Keratinocyte (primary cell): ENCODE measurements around the gene AIRE. TPM values are rescaled to one million over a fixed set of nuclear protein-coding genes. Genes with fewer than 3 reads are reported as not detected.

Experiments used
- DNase-seq: peaks from one replicate; pipeline ENCODE4 v3.0.0-alpha.2; 2011; ENCODE audit warnings: low read depth, missing footprints, low spot score
- FAIRE-seq: peaks from 2 replicates; lab custom pipeline; 2011; peaks lifted over from hg19 to GRCh38; lab: Jason Lieb, UNC
- H2AFZ ChIP-seq: 2 replicates; pipeline ENCODE4 v1.6.0; 2012; ENCODE audit warnings: low read length, control low read depth, inconsistent platforms; ENCODE audit not compliant: control insufficient read depth
- H3K27ac ChIP-seq: 2 replicates; pipeline ENCODE4 v1.5.1; 2011; ENCODE audit warnings: low read length; ENCODE audit not compliant: control insufficient read depth, insufficient read depth
- H3K27me3 ChIP-seq: 3 replicates; pipeline ENCODE4 v1.6.0; 2011; ENCODE audit warnings: low read length; ENCODE audit not compliant: control insufficient read depth, insufficient read depth; ENCODE audit errors: extremely low read depth
- H3K36me3 ChIP-seq, 2 experiments: 2 replicates in 1 of 2; 3 replicates in 1 of 2; pipeline ENCODE4 v1.5.1; 2011; ENCODE audit warnings: low read length in 2 of 2, mild to moderate bottlenecking in 1 of 2; ENCODE audit not compliant: control insufficient read depth in 2 of 2, insufficient read depth in 2 of 2; ENCODE audit errors: extremely low read depth in 1 of 2
- H3K4me1 ChIP-seq: 3 replicates; pipeline ENCODE4 v1.5.1; 2011; ENCODE audit warnings: low read length; ENCODE audit not compliant: control insufficient read depth, insufficient read depth; ENCODE audit errors: extremely low read depth
- H3K4me2 ChIP-seq: 3 replicates; pipeline ENCODE4 v1.6.0; 2011; ENCODE audit warnings: low read depth, low read length; ENCODE audit not compliant: control insufficient read depth, insufficient read depth; ENCODE audit errors: extremely low read depth
- H3K4me3 ChIP-seq, 3 experiments: fragments of 200-600 bp in 1 of 3; sonication (generic) in 1 of 3; 2 replicates in 2 of 3; 3 replicates in 1 of 3; pipeline ENCODE4 v1.5.1; 2011 to 2016; ENCODE audit warnings: low read length in 3 of 3, mild to moderate bottlenecking in 3 of 3, control low read depth in 2 of 3, inconsistent platforms in 1 of 3, low read depth in 1 of 3, mixed read lengths in 1 of 3, mixed run types in 1 of 3, moderate library complexity in 1 of 3; ENCODE audit not compliant: control insufficient read depth in 2 of 3, insufficient read depth in 2 of 3; ENCODE audit errors: extremely low read depth in 1 of 3
- H3K79me2 ChIP-seq: 2 replicates; pipeline ENCODE4 v1.6.0; 2012; ENCODE audit warnings: low read length; ENCODE audit not compliant: control insufficient read depth, insufficient read depth
- H3K9ac ChIP-seq: 3 replicates; pipeline ENCODE4 v1.6.0; 2011; ENCODE audit warnings: low read length; ENCODE audit not compliant: control insufficient read depth, insufficient read depth; ENCODE audit errors: extremely low read depth
- H3K9me1 ChIP-seq: 3 replicates; pipeline ENCODE4 v1.6.0; 2011; ENCODE audit warnings: low read length; ENCODE audit not compliant: control insufficient read depth, insufficient read depth; ENCODE audit errors: extremely low read depth
- H3K9me3 ChIP-seq: 2 replicates; pipeline ENCODE4 v1.5.1; 2012; ENCODE audit warnings: low read depth, low read length; ENCODE audit not compliant: control insufficient read depth
- H4K20me1 ChIP-seq: 3 replicates; pipeline ENCODE4 v1.6.0; 2011; ENCODE audit warnings: low read length; ENCODE audit not compliant: control insufficient read depth, insufficient read depth; ENCODE audit errors: extremely low read depth
- EZH2 ChIP-seq: IDR thresholded peaks from one replicate; pipeline ENCODE4 v1.6.1; 2012; ENCODE audit warnings: inconsistent platforms, mild to moderate bottlenecking, low read length, moderate library complexity
- dilution Hi-C: fragments of 300-500 bp; cut with MboI; formaldehyde crosslinking; loops from one replicate; pipeline ENCODE4 v1.7.0; 2020; ENCODE audit warnings: low sequenced_read_pairs; ENCODE audit not compliant: extremely low pct_ligation_motif_present
- polyA plus RNA-seq, 5 experiments: library from polyadenylated mRNA; depleted of rRNA in 3 of 5; stranded (reverse) in 3 of 5; stranded (forward) in 1 of 5; unstranded in 1 of 5; fragments of >200 nt; gene quantifications; 1 replicate in 1 of 5; 2 replicates in 3 of 5; 3 replicates in 1 of 5; pipeline versions ENCODE4 v1.2.1 to v1.2.3, GENCODE V29; 2011 to 2012; ENCODE audit warnings: missing spikeins in 2 of 5, low read depth in 1 of 5, low replicate concordance in 1 of 5
- TF ChIP-seq, protein P1 (sequence below), 3 experiments: IDR thresholded peaks in 1 of 3; conservative IDR thresholded peaks in 1 of 3; optimal IDR thresholded peaks in 1 of 3; 2 replicates in 2 of 3; 3 replicates in 1 of 3; pipeline versions ENCODE3 to v1.5.1; 2011; ENCODE audit warnings: low read length in 3 of 3, mild to moderate bottlenecking in 3 of 3, moderate library complexity in 2 of 3, control low read depth in 1 of 3, inconsistent platforms in 1 of 3; ENCODE audit not compliant: insufficient read depth in 2 of 3; ENCODE audit errors: extremely low read depth in 1 of 3

Gene AIRE
- polyA plus RNA-seq, 1 donor (not counting 4 experiments of a cell fraction or from before 2014, with no cell fraction given): not detected

- Histone ChIP-seq H3K27ac (no peak overlapping the region), H3K4me2 (no peak overlapping the region), H3K9me3 (no peaks in the 10 kb centered on the region), H4K20me1 (peaks cover 7% of the 10 kb centered on the region), H3K4me3 (no peak overlapping the region), H2AFZ (no peak overlapping the region), H3K9me1 (no peaks in the 10 kb centered on the region), H3K27me3 (peaks cover 25% of the 10 kb centered on the region), H3K9ac (no peak overlapping the region), H3K79me2 (no peaks in the 10 kb centered on the region), H3K4me1 (no peaks in the 10 kb centered on the region), H3K36me3 (no peaks in the 10 kb centered on the region)
- dilution Hi-C loops: no loop called here
- DNase-seq: no peak
- TF ChIP-seq EZH2: no peak
- TF ChIP-seq, protein P1, sequence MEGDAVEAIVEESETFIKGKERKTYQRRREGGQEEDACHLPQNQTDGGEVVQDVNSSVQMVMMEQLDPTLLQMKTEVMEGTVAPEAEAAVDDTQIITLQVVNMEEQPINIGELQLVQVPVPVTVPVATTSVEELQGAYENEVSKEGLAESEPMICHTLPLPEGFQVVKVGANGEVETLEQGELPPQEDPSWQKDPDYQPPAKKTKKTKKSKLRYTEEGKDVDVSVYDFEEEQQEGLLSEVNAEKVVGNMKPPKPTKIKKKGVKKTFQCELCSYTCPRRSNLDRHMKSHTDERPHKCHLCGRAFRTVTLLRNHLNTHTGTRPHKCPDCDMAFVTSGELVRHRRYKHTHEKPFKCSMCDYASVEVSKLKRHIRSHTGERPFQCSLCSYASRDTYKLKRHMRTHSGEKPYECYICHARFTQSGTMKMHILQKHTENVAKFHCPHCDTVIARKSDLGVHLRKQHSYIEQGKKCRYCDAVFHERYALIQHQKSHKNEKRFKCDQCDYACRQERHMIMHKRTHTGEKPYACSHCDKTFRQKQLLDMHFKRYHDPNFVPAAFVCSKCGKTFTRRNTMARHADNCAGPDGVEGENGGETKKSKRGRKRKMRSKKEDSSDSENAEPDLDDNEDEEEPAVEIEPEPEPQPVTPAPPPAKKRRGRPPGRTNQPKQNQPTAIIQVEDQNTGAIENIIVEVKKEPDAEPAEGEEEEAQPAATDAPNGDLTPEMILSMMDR (optimal IDR thresholded peaks at IDR 0.05 in 1 of 3, IDR thresholded peaks at IDR 0.05 in 1 of 3, conservative IDR thresholded peaks at IDR 0.05 in 1 of 3; ENCODE audit: extremely low read depth in 1 of 3, insufficient read depth in 2 of 3, low read length in 3 of 3): no peak
- FAIRE-seq: no peak
These were observed 7.1 kb downstream of the AIRE start for GRCh38 chr21:44292812-44293195.

- H2AFZ ChIP-seq: no peak overlapping the region
- no peak overlapping the region for H3K27ac ChIP-seq
- no peak overlapping the region for H3K4me2 ChIP-seq
- H3K4me1 ChIP-seq: no peaks in the 10 kb centered on the region
- H3K9me1 ChIP-seq: no peaks in the 10 kb centered on the region
- dilution Hi-C loops: no loop called here
- TF ChIP-seq, protein P1 (optimal IDR thresholded peaks at IDR 0.05 in 1 of 3, IDR thresholded peaks at IDR 0.05 in 1 of 3, conservative IDR thresholded peaks at IDR 0.05 in 1 of 3; ENCODE audit: extremely low read depth in 1 of 3, insufficient read depth in 2 of 3, low read length in 3 of 3): no peak
- TF ChIP-seq EZH2: no peak
- no peaks in the 10 kb centered on the region for H3K36me3 ChIP-seq
- no peaks in the 10 kb centered on the region for H3K9me3 ChIP-seq
- H3K27me3 ChIP-seq: peaks cover 19% of the 10 kb centered on the region
- FAIRE-seq: no peak
- no peak overlapping the region for H3K4me3 ChIP-seq
- H3K9ac ChIP-seq: no peak overlapping the region
- H4K20me1 ChIP-seq: peaks cover 4% of the 10 kb centered on the region
- DNase-seq: no peak
- H3K79me2 ChIP-seq: no peaks in the 10 kb centered on the region
These were observed 8.0 kb downstream of the AIRE start for GRCh38 chr21:44293551-44294231.
